K562 (cell line): ENCODE measurements around the gene MLH1. TPM values are rescaled to one million over a fixed set of nuclear protein-coding genes. Genes with fewer than 3 reads are reported as not detected.

ENCODE experiments used
- ARNT ChIP-seq, 2 experiments: fragments of 450-650 bp; IDR thresholded peaks; 2 replicates each; pipeline ENCODE4 v1.6.1; 2016; ENCODE audit warnings: mild to moderate bottlenecking in 1 of 2
- CBFA2T2 ChIP-seq: fragments of 450-650 bp; conservative IDR thresholded peaks from 2 replicates; pipeline ENCODE4 v1.6.1; 2017; ENCODE audit warnings: mild to moderate bottlenecking
- CREB1 ChIP-seq, 2 experiments: sonication (generic) in 1 of 2; formaldehyde crosslinking in 1 of 2; IDR thresholded peaks; 2 replicates each; pipeline versions ENCODE4 v1.6.1 to v1.8.0; 2012 to 2022; ENCODE audit warnings: inconsistent platforms in 1 of 2, mild to moderate bottlenecking in 1 of 2, missing genetic modification reagents in 1 of 2, moderate library complexity in 1 of 2
- ERF ChIP-seq: fragments of 450-650 bp; formaldehyde crosslinking; IDR thresholded peaks from 2 replicates; pipeline ENCODE4 v1.4.0; 2020; ENCODE audit warnings: mild to moderate bottlenecking, mixed read lengths
- GTF2F1 ChIP-seq: IDR thresholded peaks from 2 replicates; pipeline ENCODE4 v1.6.1; 2011; ENCODE audit warnings: low read depth, low read length, improper control_type of control experiment
- HNRNPK ChIP-seq: fragments of 200-400 bp; formaldehyde crosslinking; IDR thresholded peaks from one replicate; pipeline ENCODE4 v1.6.1; 2018; ENCODE audit warnings: mild to moderate bottlenecking, low read depth, low read length; ENCODE audit not compliant: poor library complexity, severe bottlenecking
- IRF1 ChIP-seq: sonication (generic); formaldehyde crosslinking; IDR thresholded peaks from 2 replicates; pipeline ENCODE4 v1.8.0; 2022; ENCODE audit warnings: missing genetic modification reagents, mild to moderate bottlenecking, borderline replicate concordance
- KDM1A ChIP-seq, 2 experiments: fragments of 450-650 bp; IDR thresholded peaks; 2 replicates each; pipeline ENCODE4 v1.6.1; 2016; ENCODE audit warnings: mild to moderate bottlenecking in 2 of 2
- OTX1 ChIP-seq: fragments of 450-650 bp; formaldehyde crosslinking; IDR thresholded peaks from 2 replicates; pipeline ENCODE4 v1.4.0; 2022; ENCODE audit warnings: mild to moderate bottlenecking
- PATZ1 ChIP-seq: fragments of 250-450 bp; sonication (Bioruptor Pico); IDR thresholded peaks from 2 replicates; pipeline ENCODE4 v1.5.0; 2020; ENCODE audit warnings: mild to moderate bottlenecking, borderline replicate concordance
- TSHZ1 ChIP-seq: fragments of 250-450 bp; sonication (Bioruptor Pico); IDR thresholded peaks from 2 replicates; pipeline ENCODE4 v1.4.0; 2020; ENCODE audit warnings: mild to moderate bottlenecking, moderate library complexity
- ZBTB8A ChIP-seq: fragments of 450-650 bp; IDR thresholded peaks from 2 replicates; pipeline ENCODE4 v1.6.1; 2018; ENCODE audit warnings: mild to moderate bottlenecking, moderate library complexity; ENCODE audit not compliant: partially characterized antibody
- ZFP30 ChIP-seq: fragments of 250-450 bp; sonication (Bioruptor Pico); IDR thresholded peaks from 2 replicates; pipeline ENCODE4 v1.8.0; 2022; ENCODE audit warnings: moderate library complexity, mild to moderate bottlenecking, inconsistent platforms, borderline replicate concordance
- ZNF217 ChIP-seq: sonication (generic); formaldehyde crosslinking; IDR thresholded peaks from 2 replicates; pipeline ENCODE4 v1.8.0; 2022; ENCODE audit warnings: mild to moderate bottlenecking, missing genetic modification reagents
- ZNF324 ChIP-seq: fragments of 250-450 bp; sonication (Bioruptor Pico); IDR thresholded peaks from 2 replicates; pipeline ENCODE4 v1.4.0; 2020; ENCODE audit warnings: mild to moderate bottlenecking
- ZNF431 ChIP-seq: sonication (generic); formaldehyde crosslinking; IDR thresholded peaks from 2 replicates; pipeline ENCODE4 v1.8.0; 2022; ENCODE audit warnings: mild to moderate bottlenecking, missing genetic modification reagents
- ZNF57 ChIP-seq: fragments of 450-650 bp; formaldehyde crosslinking; IDR thresholded peaks from 2 replicates; pipeline ENCODE4 v1.4.0; 2020; ENCODE audit warnings: mild to moderate bottlenecking, moderate library complexity
- polyA plus RNA-seq, 8 experiments: library from polyadenylated mRNA; depleted of rRNA in 4 of 8; stranded (reverse) in 5 of 8; unstranded in 3 of 8; fragments of >200 nt; fragmentation: Nextera tagmentation in 2 of 8; fragmentation: Illumina TruSeq in 1 of 8; extraction: Ambion mirVana in 2 of 8; extraction: Trizol in 1 of 8; gene quantifications; 2 replicates each; pipeline versions ENCODE4 v1.2.1 to v1.2.3, GENCODE V29; 2011 to 2014; ENCODE audit warnings: inconsistent platforms in 1 of 8, missing spikeins in 1 of 8
- total RNA-seq, 7 experiments: library from RNA; depleted of rRNA in 6 of 7; stranded (reverse); fragments of >200 nt in 6 of 7; fragmentation: Illumina TruSeq in 2 of 7; extraction: Trizol in 2 of 7; gene quantifications; 2 replicates each; pipeline versions ENCODE4 v1.2.1 to v1.2.3, GENCODE V29; 2011 to 2021; ENCODE audit warnings: low replicate concordance in 1 of 7
- TF ChIP-seq, protein P1 (sequence below): fragments of 250-450 bp; sonication (Bioruptor Pico); IDR thresholded peaks from 2 replicates; pipeline ENCODE4 v1.5.0; 2021
- TF ChIP-seq, protein P2 (sequence below): fragments of 250-450 bp; sonication (Bioruptor Pico); IDR thresholded peaks from 2 replicates; pipeline ENCODE4 v1.8.0; 2021; ENCODE audit warnings: moderate library complexity, mild to moderate bottlenecking, inconsistent platforms

MLH1 gene
- total and polyA plus RNA-seq, 9 of the 15 experiments (the other 6 are each of a cell fraction or from before 2014, with no cell fraction given): 76.4 to 155 (median 117) TPM

DNA sequence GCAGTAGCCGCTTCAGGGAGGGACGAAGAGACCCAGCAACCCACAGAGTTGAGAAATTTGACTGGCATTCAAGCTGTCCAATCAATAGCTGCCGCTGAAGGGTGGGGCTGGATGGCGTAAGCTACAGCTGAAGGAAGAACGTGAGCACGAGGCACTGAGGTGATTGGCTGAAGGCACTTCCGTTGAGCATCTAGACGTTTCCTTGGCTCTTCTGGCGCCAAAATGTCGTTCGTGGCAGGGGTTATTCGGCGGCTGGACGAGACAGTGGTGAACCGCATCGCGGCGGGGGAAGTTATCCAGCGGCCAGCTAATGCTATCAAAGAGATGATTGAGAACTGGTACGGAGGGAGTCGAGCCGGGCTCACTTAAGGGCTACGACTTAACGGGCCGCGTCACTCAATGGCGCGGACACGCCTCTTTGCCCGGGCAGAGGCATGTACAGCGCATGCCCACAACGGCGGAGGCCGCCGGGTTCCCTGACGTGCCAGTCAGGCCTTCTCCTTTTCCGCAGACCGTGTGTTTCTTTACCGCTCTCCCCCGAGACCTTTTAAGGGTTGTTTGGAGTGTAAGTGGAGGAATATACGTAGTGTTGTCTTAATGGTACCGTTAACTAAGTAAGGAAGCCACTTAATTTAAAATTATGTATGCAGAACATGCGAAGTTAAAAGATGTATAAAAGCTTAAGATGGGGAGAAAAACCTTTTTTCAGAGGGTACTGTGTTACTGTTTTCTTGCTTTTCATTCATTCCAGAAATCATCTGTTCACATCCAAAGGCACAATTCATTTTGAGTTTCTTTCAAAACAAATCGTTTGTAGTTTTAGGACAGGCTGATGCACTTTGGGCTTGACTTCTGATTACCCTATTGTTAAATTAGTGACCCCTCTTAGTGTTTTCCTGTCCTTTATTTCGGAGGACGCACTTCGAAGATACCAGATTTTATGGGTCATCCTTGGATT, at the start of gene MLH1 (continued):
- TF ChIP-seq ERF (CRISPR knock-in tag) (peak; percentile 92; the same call in 1 of the 2 replicates), ZFP30 (CRISPR knock-in tag) (no peak), GTF2F1 (no peak), KDM1A (IDR thresholded peaks at IDR 0.05) (no peak), ZNF324 (CRISPR knock-in tag) (0 out of 2 replicates have a peak, but pooled peaks have one; percentile 17), ZNF57 (CRISPR knock-in tag) (no peak), IRF1 (CRISPR knock-in tag) (no peak), ZBTB8A (no peak), OTX1 (CRISPR knock-in tag) (peak; percentile 82), HNRNPK (no peak), CBFA2T2 (no peak), ZNF217 (CRISPR knock-in tag) (no peak), ZNF431 (CRISPR knock-in tag) (no peak; the same call in 1 of the 2 replicates), CREB1 (IDR thresholded peaks at IDR 0.05) (peak; percentile 96), CREB1 (CRISPR knock-in tag; IDR thresholded peaks at IDR 0.05) (peak; percentile 94), TSHZ1 (CRISPR knock-in tag) (no peak), PATZ1 (CRISPR knock-in tag) (no peak), ARNT (IDR thresholded peaks at IDR 0.05) (0 out of 4 replicates have a peak, but pooled peaks have one; percentile 20 to 28)
- TF ChIP-seq, protein P1, sequence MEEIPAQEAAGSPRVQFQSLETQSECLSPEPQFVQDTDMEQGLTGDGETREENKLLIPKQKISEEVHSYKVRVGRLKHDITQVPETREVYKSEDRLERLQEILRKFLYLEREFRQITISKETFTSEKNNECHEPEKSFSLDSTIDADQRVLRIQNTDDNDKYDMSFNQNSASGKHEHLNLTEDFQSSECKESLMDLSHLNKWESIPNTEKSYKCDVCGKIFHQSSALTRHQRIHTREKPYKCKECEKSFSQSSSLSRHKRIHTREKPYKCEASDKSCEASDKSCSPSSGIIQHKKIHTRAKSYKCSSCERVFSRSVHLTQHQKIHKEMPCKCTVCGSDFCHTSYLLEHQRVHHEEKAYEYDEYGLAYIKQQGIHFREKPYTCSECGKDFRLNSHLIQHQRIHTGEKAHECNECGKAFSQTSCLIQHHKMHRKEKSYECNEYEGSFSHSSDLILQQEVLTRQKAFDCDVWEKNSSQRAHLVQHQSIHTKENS (CRISPR knock-in tag): peak; percentile 29; the same call in 1 of the 2 replicates
- TF ChIP-seq, protein P2, sequence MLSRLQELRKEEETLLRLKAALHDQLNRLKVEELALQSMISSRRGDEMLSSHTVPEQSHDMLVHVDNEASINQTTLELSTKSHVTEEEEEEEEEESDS: no peak
